ENCODE data around the gene HNRNPL.

HNRNPL gene

DNA sequence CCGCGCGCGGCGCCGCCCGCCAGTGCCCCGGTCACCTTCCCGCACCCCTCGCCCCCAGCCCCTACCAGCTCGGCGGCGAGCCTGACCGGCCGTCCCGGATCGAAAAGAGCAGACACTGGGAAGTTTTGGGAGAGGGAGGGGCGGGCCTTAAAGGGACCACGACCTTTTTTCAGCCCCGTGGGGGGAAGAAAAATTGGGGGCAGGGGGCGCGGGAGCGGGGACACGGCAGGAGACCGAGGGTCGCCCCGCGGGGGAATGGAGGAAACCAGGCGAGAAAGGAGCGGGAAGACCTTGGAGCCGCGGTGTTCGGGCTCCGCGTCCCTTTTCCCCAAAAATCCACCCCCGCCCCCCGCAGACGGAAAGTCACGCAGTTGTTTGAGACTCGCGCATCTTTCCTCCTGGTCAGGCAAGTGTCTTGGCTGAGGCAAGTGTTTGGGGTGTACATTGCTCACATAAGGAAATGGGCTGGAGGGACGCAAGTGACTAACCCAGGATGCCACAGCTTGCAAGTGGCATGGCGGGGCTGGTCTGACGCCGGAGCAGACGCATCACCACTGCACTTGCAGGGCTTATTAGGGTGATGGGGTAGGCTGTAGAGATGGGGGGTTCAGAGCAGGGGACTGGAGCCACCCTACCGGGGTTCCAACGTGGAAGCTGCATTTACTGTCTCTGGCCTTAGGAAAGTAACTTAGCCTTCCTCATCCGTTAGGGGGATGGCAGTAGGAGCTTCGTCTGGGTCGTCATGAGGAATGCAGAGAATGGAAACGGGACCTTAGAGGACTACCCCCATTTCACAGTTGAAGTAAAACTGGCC, 2.7 kb upstream of the HNRNPL start:
- H3K4me3 ChIP-seq (ENCODE audit: low read depth, low read length) = peak overlapping the region; percentile 89
- H3K4me1 ChIP-seq (ENCODE audit: control insufficient read depth, insufficient read depth, low read length, unreplicated experiment) = peaks cover 9% of the 10 kb centered on the region
- peak overlapping the region; percentile 91 for H3K27ac ChIP-seq (ENCODE audit: low read depth, low read length)
- H2AFZ ChIP-seq (ENCODE audit: low read length, unreplicated experiment) = peak overlapping the region; percentile 13
- H3K36me3 ChIP-seq (ENCODE audit: insufficient read depth, low read length) = peaks cover 4% of the 10 kb centered on the region; the same call in 1 of the 2 replicates
- peaks cover 16% of the 10 kb centered on the region for H3K79me2 ChIP-seq (ENCODE audit: control insufficient read depth, insufficient read depth, low read length, unreplicated experiment)
- H3K27me3 ChIP-seq (ENCODE audit: insufficient read depth, low read length) = no peaks in the 10 kb centered on the region

DNA sequence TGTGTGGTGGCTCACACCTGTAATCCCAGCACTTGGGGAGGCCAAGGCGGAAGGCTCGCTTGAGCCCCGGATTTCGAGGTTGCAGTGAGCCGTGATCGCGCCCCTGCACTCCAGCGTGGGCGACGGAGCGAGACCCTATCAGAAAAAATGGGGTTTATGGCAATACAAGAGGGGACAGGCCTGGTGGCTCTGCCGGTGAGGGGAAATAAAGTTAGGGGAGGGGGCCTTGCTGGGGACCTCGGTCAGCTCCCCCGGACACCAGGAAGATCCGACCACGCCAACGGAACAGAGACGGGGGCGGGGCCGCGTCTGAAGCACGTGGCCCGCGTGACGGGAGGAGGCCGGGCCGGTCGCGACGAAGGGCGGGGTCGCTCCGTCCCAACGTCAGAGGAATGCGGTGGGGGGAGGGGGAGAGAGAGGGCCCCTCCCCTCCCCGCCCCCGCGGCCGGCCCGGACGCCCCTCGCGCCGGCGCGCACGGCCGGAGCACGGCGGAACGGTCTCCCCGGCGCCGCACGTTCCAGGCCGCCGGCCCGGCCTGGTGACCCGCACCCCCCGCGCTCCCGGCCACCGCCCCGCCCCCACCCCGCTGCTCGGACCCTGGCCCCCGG, 1.9 kb upstream of the HNRNPL start:
- Histone ChIP-seq H2AFZ (ENCODE audit: low read length, unreplicated experiment) (no peak overlapping the region), H3K27me3 (ENCODE audit: insufficient read depth, low read length) (no peaks in the 10 kb centered on the region), H3K36me3 (ENCODE audit: insufficient read depth, low read length) (peaks cover 10% of the 10 kb centered on the region; the same call in 1 of the 2 replicates), H3K4me1 (ENCODE audit: control insufficient read depth, insufficient read depth, low read length, unreplicated experiment) (peaks cover 14% of the 10 kb centered on the region), H3K4me3 (ENCODE audit: low read depth, low read length) (peak overlapping the region; percentile 92), H3K27ac (ENCODE audit: low read depth, low read length) (peak overlapping the region; percentile 91), H3K79me2 (ENCODE audit: control insufficient read depth, insufficient read depth, low read length, unreplicated experiment) (peaks cover 23% of the 10 kb centered on the region)

DNA sequence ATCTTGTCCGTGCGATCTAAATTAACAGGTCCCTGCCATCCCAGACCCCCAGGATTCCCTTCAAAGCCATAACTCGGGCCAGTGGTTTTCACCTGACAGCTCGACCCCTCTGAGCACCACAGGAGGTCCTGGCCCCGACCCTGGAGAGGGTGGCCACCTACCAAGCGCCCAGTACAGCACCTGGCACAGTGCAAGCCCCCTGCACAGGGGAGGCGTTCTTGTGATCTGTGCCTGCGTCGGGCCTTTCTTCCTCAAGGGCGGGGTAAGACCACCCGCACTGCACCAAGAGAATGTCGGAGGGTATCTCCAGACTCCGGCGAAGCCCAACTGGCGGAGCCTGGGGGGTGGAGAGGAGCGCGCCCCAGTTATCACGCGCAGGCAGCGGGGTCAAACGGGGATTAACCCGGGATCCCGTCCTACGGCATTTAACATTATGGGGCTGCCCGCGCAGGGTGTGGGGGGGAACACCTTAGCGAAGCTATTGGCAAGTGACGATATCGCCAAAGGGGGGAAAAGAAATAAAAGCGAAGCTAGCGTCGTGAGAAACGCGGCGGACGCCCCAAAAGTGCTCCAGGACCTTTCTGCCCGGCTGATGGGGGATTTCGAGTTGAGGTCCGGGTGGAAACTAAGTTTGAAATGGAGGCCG, 1.3 kb upstream of the HNRNPL start:
- Histone ChIP-seq H3K4me3 (ENCODE audit: low read depth, low read length) (peak overlapping the region; percentile 92), H3K27me3 (ENCODE audit: insufficient read depth, low read length) (no peaks in the 10 kb centered on the region), H3K27ac (ENCODE audit: low read depth, low read length) (peak overlapping the region; percentile 91), H2AFZ (ENCODE audit: low read length, unreplicated experiment) (no peak overlapping the region), H3K4me1 (ENCODE audit: control insufficient read depth, insufficient read depth, low read length, unreplicated experiment) (peaks cover 14% of the 10 kb centered on the region), H3K79me2 (ENCODE audit: control insufficient read depth, insufficient read depth, low read length, unreplicated experiment) (peaks cover 29% of the 10 kb centered on the region), H3K36me3 (ENCODE audit: insufficient read depth, low read length) (peaks cover 12% of the 10 kb centered on the region; the same call in 1 of the 2 replicates)

DNA sequence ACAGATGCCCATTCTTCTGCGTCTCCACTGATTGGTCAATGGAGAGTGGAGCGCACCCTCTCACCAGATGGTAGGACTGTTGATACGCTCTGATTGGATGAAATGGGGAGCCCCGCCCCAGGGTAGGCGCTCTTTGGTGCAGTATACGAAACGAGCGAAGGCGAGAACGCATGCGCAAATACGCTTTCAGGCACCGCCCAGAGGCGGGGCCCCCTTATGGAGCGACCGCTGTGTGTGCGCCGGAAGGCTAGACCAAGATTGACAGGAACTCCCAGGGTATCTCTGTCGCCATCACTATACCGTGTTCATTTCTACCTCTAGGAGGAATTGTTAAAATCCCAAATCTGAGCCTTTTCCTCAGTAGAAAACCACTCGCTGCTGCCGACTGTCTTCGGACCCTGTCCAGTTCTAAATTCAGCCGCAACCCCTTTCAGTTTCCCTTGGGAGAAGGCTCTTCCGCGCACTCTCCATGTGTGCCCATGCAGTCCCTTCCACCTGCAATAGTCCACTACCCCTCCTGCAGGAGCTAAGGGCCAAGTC, 720 bp upstream of the HNRNPL start:
- Histone ChIP-seq H3K4me3 (ENCODE audit: low read depth, low read length) (peak overlapping the region; percentile 92), H3K27ac (ENCODE audit: low read depth, low read length) (peak overlapping the region; percentile 91), H3K4me1 (ENCODE audit: control insufficient read depth, insufficient read depth, low read length, unreplicated experiment) (peaks cover 14% of the 10 kb centered on the region), H3K36me3 (ENCODE audit: insufficient read depth, low read length) (peaks cover 17% of the 10 kb centered on the region; the same call in 1 of the 2 replicates), H2AFZ (ENCODE audit: low read length, unreplicated experiment) (no peak overlapping the region), H3K27me3 (ENCODE audit: insufficient read depth, low read length) (no peaks in the 10 kb centered on the region), H3K79me2 (ENCODE audit: control insufficient read depth, insufficient read depth, low read length, unreplicated experiment) (peaks cover 35% of the 10 kb centered on the region)

DNA sequence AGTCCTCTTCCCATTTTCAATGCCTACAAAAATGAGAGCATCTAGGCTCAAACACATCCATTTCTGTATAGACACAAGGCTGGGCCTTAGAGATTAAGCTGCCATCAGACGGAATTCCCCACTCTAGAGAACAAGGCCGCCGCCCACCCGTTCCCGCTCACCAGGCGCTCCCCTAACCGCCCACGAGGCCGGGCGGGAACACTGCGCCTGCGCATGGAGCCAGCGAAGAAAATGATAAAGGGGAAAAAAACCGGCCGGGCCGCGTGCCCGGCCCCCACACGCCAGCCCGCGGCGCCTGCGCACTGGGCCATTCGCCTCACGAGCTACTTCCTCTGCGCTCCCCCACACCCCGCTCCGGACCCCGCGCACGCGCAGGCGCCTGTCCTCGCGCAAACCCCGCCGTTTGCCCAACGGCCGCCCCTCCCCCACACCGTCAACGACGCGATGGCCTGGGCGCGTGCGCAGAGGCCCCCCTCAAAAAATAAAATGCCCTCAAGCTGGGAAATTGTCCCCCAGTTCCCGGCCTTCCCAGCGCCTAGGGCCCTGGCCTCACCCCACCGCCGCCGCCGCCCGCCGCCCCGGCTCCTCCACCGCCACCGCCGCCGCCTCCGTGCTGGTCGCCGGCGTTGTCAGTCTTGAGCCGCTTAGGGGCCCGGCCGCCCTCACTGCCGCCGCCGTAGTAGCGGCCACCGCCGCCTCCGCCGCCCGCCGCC, 483 bp downstream of the HNRNPL start:
- H2AFZ ChIP-seq (ENCODE audit: low read length, unreplicated experiment) = no peak overlapping the region
- peak overlapping the region; percentile 95 for H3K27ac ChIP-seq (ENCODE audit: low read depth, low read length)
- H3K36me3 ChIP-seq (ENCODE audit: insufficient read depth, low read length) = peaks cover 24% of the 10 kb centered on the region; the same call in 1 of the 2 replicates
- peaks cover 14% of the 10 kb centered on the region for H3K4me1 ChIP-seq (ENCODE audit: control insufficient read depth, insufficient read depth, low read length, unreplicated experiment)
- peaks cover 45% of the 10 kb centered on the region for H3K79me2 ChIP-seq (ENCODE audit: control insufficient read depth, insufficient read depth, low read length, unreplicated experiment)
- H3K4me3 ChIP-seq (ENCODE audit: low read depth, low read length) = peak overlapping the region; percentile 87
- no peaks in the 10 kb centered on the region for H3K27me3 ChIP-seq (ENCODE audit: insufficient read depth, low read length)

DNA sequence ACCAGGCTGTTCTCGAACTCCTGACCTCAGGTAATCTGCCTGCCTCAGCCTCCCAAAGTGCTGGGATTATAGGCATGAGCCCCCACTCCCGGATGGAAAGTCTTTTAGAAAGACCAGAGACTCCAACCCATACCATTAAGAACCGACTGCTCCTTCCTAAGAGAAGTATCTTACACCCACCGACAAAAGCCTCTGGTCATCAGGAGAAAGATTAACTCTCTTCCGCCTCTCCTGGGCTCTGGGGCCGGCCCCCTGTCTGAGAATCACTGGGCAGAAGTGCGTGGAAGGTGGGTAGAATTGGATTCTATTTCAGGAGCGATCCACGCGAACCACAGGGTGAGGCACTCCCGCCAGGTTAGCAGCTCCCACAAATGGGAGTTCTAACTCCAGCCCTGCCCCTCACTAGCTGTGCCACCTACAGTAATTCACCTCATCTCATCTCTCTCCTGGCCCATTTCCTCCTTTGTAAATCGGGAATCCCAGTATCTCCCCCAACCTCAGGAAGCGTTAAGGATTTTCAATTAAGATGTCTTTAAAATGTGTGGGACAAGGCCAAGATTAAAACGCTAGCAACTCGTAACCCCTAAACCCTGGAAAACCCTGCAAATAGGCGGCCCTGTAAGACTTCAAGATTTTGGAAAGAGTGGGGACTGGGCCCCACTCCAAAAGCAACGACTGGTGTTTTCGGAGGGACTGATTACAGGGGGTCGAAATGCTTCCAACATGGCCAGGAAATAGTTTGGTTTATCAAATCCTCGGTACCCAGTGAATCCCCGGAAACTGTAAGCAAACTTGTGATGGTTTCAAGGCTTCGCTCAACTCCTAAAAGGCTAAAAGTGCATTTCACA, 1.3 kb downstream of the HNRNPL start:
- peak overlapping the region; percentile 95 for H3K27ac ChIP-seq (ENCODE audit: low read depth, low read length)
- H2AFZ ChIP-seq (ENCODE audit: low read length, unreplicated experiment) = no peak overlapping the region
- H3K79me2 ChIP-seq (ENCODE audit: control insufficient read depth, insufficient read depth, low read length, unreplicated experiment) = peaks cover 53% of the 10 kb centered on the region
- H3K4me1 ChIP-seq (ENCODE audit: control insufficient read depth, insufficient read depth, low read length, unreplicated experiment) = peaks cover 14% of the 10 kb centered on the region
- H3K36me3 ChIP-seq (ENCODE audit: insufficient read depth, low read length) = peaks cover 30% of the 10 kb centered on the region; the same call in 1 of the 2 replicates
- no peaks in the 10 kb centered on the region for H3K27me3 ChIP-seq (ENCODE audit: insufficient read depth, low read length)
- peak overlapping the region; percentile 87 for H3K4me3 ChIP-seq (ENCODE audit: low read depth, low read length)

DNA sequence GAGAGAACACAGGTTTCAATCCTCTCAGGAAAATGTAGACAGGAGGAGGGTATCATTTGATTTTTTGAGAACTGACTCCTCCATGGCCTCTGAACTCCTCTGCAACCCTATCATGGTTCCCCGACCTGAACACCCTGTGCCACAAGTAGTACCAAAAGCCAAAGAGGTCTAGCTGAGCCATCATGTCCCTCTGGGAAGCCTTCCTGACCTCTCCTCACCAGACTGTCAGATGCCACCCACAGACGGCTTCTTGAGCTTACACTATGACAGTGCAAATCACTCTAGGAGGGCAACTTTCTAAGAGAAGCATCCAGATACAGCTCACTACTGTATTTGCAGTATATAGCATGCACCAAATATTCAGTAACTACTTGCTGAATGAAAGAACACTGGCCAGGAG, 3.7 kb downstream of the HNRNPL start:
- H3K36me3 ChIP-seq (ENCODE audit: insufficient read depth, low read length) = peaks cover 36% of the 10 kb centered on the region; the same call in 1 of the 2 replicates
- H2AFZ ChIP-seq (ENCODE audit: low read length, unreplicated experiment) = no peak overlapping the region
- peaks cover 13% of the 10 kb centered on the region for H3K4me1 ChIP-seq (ENCODE audit: control insufficient read depth, insufficient read depth, low read length, unreplicated experiment)
- H3K79me2 ChIP-seq (ENCODE audit: control insufficient read depth, insufficient read depth, low read length, unreplicated experiment) = peaks cover 66% of the 10 kb centered on the region
- no peaks in the 10 kb centered on the region for H3K27me3 ChIP-seq (ENCODE audit: insufficient read depth, low read length)
- H3K4me3 ChIP-seq (ENCODE audit: low read depth, low read length) = no peak overlapping the region
- H3K27ac ChIP-seq (ENCODE audit: low read depth, low read length) = no peak overlapping the region

DNA sequence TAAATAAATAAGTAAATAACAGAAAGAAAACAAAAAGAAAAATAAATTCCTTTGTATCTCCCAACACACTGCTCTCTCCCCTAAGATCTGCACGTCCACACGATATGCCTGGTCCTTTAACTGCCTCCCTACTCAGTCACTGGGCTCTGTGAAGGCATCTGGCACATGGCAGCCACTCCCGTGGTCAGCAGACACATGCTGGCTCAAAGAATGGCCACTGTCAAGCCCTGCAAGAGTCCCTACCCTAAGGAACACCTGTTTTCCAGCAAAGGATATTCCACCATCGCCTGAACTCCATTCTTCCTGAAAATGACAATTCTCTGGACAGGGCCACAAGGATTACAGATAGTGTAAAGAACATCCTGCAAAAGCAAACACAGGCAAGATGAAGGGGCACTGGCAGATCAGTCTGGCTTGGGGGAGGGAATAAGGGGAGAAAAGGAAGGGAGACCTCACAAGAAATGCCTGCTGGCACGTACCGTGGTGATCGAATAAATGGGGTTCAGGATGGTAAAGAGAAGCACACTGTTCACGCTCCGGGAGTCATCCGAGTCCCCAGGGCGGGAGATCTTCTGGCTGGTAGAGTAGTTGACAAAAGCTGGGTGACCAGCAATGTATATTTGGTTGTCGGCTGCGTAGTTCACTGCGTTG, 4.3 kb downstream of the HNRNPL start:
- H3K27ac ChIP-seq (ENCODE audit: low read depth, low read length) = no peak overlapping the region
- peaks cover 39% of the 10 kb centered on the region; the same call in 1 of the 2 replicates for H3K36me3 ChIP-seq (ENCODE audit: insufficient read depth, low read length)
- H3K4me1 ChIP-seq (ENCODE audit: control insufficient read depth, insufficient read depth, low read length, unreplicated experiment) = peaks cover 9% of the 10 kb centered on the region
- peaks cover 71% of the 10 kb centered on the region for H3K79me2 ChIP-seq (ENCODE audit: control insufficient read depth, insufficient read depth, low read length, unreplicated experiment)
- H3K27me3 ChIP-seq (ENCODE audit: insufficient read depth, low read length) = no peaks in the 10 kb centered on the region
- H2AFZ ChIP-seq (ENCODE audit: low read length, unreplicated experiment) = no peak overlapping the region
- no peak overlapping the region for H3K4me3 ChIP-seq (ENCODE audit: low read depth, low read length)

DNA sequence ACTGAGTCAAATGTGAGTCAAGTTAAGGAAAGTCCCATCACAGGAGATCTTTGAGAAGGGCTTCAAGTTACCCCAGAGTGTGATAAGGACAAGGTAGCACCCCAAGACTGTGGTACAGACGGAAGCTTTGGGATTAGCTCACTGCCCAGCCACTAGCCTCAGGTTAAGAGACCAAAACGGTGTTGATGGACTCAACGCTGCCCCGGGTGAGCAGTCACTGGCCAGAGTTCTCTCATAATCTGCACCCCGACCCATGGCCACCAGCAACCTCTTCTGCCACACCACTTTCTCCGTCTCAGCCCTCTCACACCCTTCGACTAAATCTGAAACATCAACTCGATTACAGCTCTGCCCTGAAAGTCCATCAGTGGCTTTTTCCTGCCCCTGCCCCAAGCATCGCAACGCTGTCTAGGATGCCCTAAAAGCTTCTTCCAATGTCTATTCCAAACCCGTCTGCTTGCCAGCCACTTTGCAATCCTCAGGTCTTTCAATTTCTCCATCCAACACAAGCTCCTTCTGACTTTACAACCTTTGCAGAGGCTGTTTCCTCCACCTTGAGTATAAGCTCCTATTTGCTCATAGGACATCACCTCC, 5.6 kb downstream of the HNRNPL start:
- Histone ChIP-seq H3K27me3 (ENCODE audit: insufficient read depth, low read length) (no peaks in the 10 kb centered on the region), H3K36me3 (ENCODE audit: insufficient read depth, low read length) (peaks cover 39% of the 10 kb centered on the region; the same call in 1 of the 2 replicates), H2AFZ (ENCODE audit: low read length, unreplicated experiment) (no peak overlapping the region), H3K79me2 (ENCODE audit: control insufficient read depth, insufficient read depth, low read length, unreplicated experiment) (peaks cover 72% of the 10 kb centered on the region), H3K4me1 (ENCODE audit: control insufficient read depth, insufficient read depth, low read length, unreplicated experiment) (peaks cover 9% of the 10 kb centered on the region), H3K4me3 (ENCODE audit: low read depth, low read length) (no peak overlapping the region), H3K27ac (ENCODE audit: low read depth, low read length) (no peak overlapping the region)

All from ACC112 (cell line).